NCI-H2196 treated with DMSO at 0.1 percent for 48 hours (cell line): ENCODE results near the gene APBB2.

Source experiments
- DNase-seq: peaks from one replicate; lab custom pipeline; 2025; ENCODE audit not compliant: unreplicated experiment; lab: John Stamatoyannopoulos, UW

Gene APBB2

DNA sequence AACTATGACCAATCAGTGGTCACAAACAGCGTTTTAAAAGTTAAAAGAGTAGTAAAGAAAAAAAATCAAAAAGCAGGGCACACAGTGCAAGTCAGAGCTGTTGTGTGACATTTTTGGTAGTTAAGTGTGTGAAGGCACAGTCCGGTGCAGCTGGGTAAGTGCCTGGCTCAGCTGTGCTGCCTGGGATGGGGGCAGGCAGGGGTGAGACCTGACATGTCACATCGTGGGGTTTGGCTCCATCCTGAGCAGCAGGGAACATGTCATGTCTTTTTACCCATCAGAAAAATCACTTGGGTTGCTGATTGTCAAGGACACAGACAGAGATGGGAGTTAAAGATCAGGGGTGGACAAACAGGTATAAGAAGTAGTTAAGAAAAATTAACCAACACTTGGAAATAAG is 339.4 kb downstream of the APBB2 start:
- no peak for DNase-seq

- no peak for DNase-seq
Observed at GRCh38 chr4:40874331-40874730, 340.0 kb downstream of the APBB2 start.

GRCh38 chr4:40871695-40872250 is 342.6 kb downstream of the APBB2 start:
- no peak for DNase-seq

DNA sequence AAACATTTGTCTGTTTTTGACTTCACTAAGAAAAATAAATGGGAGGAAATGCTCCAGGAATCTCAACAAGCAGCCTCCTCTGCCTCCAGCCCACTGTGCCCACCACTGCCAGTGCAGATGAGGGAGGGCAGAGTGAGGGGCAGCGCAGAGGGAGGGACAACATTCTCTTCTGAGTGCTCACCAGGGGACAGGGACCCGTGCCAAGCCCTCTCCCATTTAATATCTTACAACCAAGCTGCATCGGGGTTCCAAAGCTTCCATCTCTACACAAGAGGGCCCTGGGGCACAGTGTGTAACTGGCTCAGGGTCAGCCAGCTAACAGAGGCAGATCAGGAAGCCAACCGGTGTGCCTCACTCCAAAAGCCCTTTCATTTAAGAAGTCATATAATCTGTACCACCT is 344.2 kb downstream of the APBB2 start:
- DNase-seq = no peak

DNA sequence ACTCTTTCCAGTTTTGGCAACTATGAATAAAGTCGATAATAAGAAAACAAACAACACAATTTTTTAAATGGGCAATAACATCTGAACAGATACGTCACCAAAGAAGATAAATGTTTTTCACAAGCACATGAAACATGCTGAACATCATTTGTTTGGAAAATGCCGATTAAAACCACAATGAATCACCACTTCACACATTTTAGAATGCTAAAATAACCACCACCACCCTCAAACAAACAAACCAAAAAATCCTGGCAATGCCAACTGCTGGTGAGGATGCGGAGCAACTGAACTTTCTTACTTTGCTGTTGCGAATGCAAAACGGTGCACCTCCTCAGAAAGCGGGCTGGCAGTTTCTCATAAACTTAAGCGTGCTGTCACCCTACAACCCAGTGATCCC is 348.6 kb downstream of the APBB2 start:
- DNase-seq = no peak

GRCh38 chr4:40864531-40864930 is 349.8 kb downstream of the APBB2 start:
- no peak for DNase-seq

DNA sequence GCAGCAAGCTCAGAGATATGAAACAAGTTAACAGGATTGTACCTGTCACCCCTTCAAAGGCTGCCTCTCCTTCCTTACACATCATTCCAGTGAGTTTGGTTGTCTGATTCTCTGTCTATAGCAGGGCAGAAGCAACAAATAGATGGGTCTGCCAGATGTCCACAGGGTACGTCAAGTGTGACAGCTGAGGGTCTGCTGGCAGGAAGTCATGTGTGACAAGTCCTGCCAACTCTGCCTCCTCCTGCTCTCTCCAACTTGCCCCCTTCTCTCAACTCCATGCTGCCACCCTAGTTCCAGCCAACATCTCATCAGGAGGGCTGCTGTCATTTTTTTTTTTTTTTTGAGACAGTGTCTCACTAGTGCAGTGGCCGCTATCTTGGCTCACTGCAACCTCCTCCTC is 355.4 kb downstream of the APBB2 start:
- no peak for DNase-seq

DNA sequence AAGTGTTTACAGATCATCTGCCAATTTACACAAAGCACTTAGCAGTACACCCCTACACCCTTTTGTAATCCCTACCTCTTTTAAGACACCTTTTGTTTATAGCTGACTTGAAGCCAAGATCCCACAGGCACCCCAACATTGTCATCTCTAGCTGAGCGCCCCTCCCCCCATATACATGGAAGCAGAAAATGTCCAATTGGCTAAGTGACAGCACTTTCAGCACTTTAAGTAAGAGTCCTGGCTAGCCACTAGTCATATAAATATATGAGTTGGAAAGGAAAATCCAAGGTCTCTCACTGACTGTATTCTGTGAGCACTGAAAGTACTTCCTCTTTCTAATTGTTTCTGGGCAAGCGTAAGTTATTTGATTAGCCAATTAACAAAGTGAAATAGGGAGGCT is 356.4 kb downstream of the APBB2 start:
- DNase-seq = no peak

DNA sequence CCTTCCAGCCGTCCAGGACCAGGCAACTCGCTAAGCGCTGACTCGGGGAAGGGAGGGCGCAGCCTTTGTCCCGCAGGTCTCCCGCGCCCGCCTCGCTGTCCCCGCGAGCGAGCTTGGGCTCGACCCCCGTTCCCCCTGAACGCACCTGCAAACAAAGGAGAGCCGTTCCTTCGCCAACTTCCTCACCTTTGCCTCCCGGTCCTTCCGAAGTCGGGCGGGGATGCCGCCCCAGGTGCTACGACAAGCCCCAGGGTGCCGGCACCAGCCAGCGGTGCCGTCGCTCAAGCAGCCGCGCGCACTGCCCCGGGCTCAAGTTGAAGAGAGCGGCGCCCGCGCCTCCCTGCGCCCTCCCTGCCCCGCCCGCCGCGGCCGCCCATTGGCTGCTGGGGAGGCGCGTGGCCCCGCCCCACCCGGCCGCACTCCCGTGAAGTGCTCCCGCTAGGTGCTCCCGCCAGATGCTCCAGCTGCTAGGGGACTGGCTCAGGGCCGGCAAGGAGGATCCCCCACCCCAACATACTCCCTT is 357.4 kb downstream of the APBB2 start:
- DNase-seq = peak; percentile 87

DNA sequence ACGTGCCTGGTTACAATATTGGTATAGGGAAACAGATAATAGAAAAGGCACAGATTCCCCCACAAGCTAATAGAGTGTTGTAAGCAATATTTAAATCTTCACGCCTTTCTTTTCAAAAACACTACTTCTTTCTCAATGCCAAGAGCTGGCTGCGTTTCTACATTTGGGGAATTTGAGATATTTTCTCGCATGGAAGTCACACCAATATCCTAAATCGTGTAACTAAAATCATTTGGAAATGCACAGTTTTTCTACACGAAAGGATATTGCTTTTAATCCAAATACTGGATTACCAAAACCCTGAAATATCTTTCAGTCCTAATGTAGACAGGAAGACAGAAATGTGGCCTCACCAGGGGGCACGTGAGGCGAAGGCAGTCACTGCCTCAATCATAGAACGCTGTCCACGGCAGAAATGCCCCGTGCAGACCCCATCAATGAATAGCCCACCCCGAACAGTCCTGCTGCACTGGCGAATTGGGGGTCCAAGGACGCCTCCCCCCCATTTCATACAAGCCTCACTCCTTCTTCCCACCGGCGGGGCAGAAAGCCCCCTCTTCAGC is 358.0 kb downstream of the APBB2 start:
- DNase-seq = no peak

DNA sequence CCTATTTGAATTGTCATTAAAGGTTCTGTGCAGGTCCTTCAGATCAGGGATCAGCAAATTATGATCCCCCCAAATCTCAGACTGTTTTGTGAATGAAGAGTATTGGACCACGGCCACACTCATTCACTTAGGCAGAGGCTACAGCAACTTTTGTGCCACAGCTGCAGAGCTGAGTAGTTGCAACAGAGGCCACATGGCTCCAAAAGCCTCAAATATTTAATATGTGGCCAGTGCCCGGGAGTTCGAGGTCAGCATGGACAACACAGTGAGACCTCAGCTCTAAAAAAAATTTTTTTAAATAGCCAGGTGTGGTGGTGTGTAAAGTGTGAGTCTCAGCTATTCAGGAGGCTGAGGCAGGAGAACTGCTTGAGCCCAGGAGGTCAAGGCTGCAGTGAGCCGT is 363.8 kb downstream of the APBB2 start:
- DNase-seq = no peak

DNA sequence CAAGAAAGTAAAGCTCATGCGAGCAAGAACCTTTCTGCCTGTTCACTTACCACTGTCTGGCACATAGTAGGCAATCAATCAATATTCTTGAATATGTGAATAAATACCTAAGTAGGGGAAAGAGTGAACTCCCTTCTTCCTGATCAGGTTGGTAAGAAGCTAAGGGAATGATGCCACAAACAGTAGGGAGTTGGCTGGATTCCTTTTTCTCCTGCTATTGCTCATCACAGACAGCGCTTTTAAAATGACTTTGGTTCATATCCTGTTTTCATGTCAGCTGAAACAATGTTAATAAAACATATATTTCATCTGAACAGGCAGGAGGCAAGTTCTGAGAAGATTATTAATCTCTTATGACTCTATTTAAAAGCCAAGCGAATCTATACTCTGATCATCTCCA is 365.4 kb downstream of the APBB2 start:
- no peak for DNase-seq

DNA sequence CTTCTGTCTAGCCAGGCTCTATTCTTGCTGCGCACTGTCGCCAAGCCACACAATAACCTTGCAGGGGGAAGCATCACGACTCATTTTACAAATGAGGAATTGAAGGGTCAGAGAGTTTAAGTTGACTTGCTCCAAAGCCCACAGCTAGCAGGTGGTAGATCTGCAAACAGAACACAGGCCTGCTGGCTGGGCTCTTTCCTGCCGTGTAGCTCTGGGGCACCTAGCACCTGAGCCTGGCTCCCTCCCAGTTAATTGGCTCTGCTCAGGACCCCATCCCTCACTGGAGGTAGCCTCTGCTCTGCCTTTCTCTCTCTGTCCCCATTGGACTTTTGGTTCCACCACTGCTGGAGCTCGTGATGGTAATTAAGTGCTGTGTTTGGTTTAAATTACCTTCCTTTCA is 366.1 kb downstream of the APBB2 start:
- DNase-seq = peak; percentile 84

DNA sequence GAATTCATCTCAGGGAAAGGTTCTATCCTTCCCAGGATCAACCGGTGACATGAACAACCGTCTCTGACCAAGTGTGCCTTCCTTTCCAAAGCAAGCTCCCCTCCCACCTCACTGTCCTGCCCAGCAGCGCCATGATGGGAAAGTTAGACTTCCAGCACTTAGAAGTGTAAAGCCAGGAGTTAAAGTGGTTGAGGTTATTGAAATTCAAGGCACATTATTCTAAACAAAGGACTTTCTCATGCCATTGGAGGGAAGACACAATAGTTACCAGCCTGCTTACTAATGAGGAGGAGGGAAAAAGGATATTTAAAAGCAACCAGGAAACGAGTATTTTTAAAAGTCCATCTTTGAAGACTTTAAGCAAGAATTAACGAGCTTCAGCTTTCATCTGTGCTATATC is 367.8 kb downstream of the APBB2 start:
- DNase-seq = no peak

- DNase-seq = no peak
Observed at GRCh38 chr4:40845154-40845835, 369.0 kb downstream of the APBB2 start.

- DNase-seq = no peak
Observed at GRCh38 chr4:40844261-40844660, 370.1 kb downstream of the APBB2 start.

- DNase-seq = no peak
Observed at GRCh38 chr4:40843696-40844095, 370.6 kb downstream of the APBB2 start.

DNA sequence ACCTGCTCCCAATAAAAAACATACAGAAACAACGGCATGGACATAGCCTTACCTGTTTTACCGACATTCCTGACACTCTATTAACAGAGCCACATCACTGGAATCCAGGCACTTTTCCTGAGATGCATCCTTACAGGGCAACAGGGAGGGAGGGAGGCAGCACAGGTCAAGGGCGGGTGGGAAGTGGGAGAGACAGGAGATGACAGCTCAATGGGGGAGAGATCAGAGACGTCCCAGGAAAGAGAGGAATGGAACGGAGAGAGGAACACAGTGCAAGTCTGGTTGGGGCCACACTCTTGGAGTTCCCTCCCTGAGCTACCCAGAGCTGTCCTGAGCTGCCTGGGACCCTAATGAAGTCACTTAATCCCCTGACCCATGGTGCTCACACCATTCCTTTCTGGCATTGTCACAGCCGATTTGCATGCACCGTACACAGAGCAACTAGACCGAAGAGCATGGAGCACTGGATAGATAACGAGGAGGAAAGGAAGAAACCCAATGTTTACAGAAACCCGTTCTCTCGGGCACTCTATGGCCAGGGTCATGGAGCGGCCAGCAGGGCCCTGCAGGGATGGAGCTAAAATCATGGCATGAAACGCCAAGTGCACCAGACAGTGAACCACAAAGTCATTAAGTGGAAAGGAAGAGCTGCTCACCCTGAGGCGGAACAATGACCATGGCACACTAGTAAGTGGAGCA is 371.5 kb downstream of the APBB2 start:
- DNase-seq = peak; percentile 67

- DNase-seq = peak; percentile 69
Observed at GRCh38 chr4:40842318-40842717, 372.0 kb downstream of the APBB2 start.

- peak; percentile 86 for DNase-seq
Observed at GRCh38 chr4:40840985-40841571, 373.3 kb downstream of the APBB2 start.

- no peak for DNase-seq
Observed at GRCh38 chr4:40840255-40840984, 373.9 kb downstream of the APBB2 start.
